SIG-M5 (cell line): ENCODE results near the gene CABP7.

Experiments
- DNase-seq: peaks from one replicate; lab custom pipeline; 2025; lab: John Stamatoyannopoulos, UW

Gene CABP7

DNA sequence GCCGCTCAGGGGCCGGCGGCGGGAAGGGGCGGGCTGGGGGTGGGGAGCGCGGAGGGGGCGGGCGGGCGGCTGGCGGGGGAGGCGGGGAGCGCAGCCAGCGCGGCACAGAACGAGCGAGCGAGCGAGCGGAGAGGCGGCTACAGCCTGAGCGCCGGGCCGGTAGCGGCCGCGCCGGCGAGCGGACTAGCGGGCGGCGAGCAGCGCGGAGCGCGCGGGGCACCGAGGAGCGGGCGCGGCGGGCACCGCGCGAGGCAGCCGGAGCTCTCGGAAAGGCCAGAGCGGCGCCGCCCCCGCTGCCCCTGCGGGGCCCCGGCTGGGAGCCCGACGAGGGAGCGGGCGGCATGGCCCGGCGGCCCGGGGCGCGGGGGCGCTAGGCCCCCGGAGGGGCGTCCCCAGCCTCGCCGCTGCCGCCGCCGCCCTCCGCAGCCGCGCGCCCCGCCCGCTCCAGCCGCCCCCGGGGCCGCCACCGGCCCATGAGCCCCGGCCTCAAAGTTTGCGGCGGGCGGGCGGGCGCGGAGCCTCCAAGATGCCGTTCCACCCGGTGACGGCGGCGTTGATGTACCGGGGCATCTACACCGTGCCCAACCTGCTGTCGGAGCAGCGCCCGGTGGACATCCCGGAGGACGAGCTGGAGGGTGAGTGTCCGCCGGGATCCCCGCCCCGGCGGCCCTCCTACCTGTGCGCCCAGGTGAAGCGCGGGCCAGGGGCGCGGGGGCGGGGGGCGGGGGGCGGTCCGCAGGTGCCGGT lies at the start of gene CABP7:
Gene CABP7, plus strand, starts transcription at position 105 of the 747 bp plus-strand sequence. Its CDS starts 422 bp downstream, at position 527.
- DNase-seq: no peak

GRCh38 chr22:29670626-29671025 lies 49.2 kb upstream of the CABP7 start:
- no peak for DNase-seq

- no peak for DNase-seq
Observed at GRCh38 chr22:29673361-29674066, 46.3 kb upstream of the CABP7 start.

DNA sequence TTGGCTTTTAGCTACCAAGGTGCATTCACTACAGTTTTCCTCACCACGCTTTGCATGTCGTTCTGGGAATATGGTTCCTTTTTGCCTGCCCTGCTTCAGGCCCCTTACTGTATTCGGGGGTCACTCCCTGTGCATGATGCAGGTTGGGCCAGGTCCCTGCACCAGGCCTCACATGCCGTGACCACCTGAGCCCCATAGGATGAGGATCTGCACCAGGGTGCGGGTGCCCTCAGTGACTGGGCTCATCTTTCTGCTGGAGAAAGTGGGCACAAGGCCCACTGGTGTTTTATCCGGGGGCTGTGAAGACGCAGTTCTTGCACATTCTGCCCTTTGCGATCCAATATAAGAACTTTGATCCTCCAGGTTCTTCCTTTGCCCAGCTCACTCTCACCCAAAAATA lies 45.7 kb upstream of the CABP7 start:
- DNase-seq: no peak

GRCh38 chr22:29679316-29679715 lies 40.5 kb upstream of the CABP7 start:
- DNase-seq: no peak

DNA sequence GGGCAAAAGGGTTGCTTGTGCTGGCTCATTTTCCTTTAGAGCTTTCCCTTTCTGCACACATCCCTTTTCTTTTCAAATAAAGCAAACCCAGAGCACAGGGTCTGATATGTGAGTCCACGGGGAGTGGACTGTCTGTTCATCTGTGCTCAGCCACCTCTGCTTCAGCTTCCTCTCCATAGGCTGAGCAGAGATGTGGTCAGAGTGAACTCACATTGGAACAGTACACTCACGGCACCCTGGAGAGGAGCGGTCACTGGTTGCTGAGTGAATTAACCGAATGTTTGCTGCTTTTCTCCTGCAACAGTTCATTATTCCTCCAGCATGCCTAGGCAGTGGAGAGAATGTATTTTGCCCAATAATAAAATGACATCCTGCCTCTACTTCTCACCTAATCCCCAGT lies 36.3 kb upstream of the CABP7 start:
- no peak for DNase-seq

DNA sequence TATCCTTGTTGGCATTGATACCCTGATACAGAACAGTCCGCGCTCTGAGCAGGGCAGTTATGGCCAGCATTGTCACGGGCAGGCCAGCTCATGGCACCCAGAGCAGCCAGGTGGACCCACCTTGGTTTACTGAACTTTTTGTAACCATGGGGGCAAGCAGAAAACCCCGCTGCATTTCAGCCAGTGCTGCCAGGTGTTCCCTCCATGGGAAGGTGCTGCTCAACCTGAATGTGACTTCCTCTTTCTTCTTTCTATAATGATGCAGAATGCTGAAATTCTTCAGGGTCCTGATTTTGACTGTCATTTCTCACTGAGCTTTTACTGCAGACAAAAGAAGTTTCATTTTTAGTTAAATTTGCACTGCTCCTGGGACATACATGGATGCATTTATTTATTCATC lies 35.6 kb upstream of the CABP7 start:
- no peak for DNase-seq

GRCh38 chr22:29689206-29689879 lies 30.5 kb upstream of the CABP7 start:
- no peak for DNase-seq

DNA sequence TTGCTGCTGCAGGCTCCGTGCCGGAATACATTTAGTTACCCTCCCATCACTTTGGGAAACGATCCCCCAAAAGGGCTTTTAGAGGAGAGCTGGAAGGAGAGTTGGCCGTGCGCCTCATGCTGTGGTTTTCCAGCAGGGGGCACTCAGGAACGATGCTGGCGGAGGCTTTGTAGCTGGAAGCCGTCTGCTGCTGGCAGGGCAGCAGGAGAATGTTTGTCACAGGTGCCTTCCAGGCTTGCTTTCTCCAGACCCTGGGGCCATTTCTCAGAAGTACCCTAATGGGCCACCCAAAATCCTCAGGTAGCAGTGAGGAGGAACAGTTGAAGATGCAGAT lies 30.0 kb upstream of the CABP7 start:
- DNase-seq: no peak

DNA sequence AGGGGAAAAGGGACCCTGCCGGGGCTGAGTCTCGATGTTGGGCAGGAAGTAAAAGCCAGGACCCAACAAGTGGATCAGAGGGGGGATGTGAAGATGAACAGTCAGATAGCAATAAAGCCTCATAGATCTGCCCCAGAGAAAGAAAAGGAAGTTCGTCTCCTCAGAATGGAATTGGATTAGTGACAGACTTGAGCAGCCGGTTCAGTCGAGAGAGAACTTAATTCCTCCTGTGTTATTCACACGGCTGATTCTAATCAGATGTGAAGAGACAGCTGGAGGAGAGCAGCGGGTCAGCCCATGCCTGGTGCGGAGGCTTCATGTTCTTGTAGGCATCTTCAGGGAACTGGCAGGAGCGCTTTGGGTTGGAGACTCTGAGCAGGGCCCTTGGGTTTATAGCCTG lies 29.3 kb upstream of the CABP7 start:
- DNase-seq: no peak

GRCh38 chr22:29691636-29692326 lies 28.0 kb upstream of the CABP7 start:
- no peak for DNase-seq

DNA sequence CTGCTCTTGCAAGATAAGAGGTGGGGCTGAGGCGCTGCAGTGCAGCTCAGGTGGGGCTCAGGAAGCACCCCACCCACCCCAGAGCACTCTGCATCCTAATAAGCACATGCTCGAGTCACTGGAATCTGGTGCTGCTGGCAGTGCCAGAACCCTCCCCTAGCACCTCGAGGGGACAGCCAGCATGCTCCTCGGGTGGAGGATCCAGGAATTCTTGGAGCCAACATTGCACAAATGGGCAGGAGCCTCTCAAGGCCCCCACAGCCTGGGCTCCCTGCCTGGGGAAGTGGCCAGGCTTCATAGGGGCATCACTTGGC lies 27.5 kb upstream of the CABP7 start:
- no peak for DNase-seq

DNA sequence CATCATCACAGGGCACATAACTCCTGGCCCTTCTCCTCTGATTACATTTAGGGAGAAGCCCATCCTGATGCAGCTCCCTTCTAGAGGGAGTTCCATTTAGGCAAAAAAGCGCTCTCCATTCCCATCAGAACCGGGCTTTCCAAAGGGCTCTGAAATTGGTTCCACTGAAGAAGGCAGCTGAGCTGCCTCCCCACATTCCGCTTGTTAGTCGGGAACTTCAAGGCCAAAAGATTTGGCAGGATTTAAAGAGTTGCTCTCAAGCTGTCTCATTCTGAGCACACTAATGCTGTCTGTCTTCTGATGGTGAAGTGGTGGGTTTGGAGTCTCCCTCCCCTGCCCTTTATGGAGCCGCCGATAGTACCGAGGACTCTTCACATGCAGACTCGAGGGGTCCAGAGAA lies 26.6 kb upstream of the CABP7 start:
- DNase-seq: no peak

GRCh38 chr22:29693671-29694070 lies 26.1 kb upstream of the CABP7 start:
- DNase-seq: no peak

- no peak for DNase-seq
Observed at GRCh38 chr22:29695129-29695926, 24.5 kb upstream of the CABP7 start.

DNA sequence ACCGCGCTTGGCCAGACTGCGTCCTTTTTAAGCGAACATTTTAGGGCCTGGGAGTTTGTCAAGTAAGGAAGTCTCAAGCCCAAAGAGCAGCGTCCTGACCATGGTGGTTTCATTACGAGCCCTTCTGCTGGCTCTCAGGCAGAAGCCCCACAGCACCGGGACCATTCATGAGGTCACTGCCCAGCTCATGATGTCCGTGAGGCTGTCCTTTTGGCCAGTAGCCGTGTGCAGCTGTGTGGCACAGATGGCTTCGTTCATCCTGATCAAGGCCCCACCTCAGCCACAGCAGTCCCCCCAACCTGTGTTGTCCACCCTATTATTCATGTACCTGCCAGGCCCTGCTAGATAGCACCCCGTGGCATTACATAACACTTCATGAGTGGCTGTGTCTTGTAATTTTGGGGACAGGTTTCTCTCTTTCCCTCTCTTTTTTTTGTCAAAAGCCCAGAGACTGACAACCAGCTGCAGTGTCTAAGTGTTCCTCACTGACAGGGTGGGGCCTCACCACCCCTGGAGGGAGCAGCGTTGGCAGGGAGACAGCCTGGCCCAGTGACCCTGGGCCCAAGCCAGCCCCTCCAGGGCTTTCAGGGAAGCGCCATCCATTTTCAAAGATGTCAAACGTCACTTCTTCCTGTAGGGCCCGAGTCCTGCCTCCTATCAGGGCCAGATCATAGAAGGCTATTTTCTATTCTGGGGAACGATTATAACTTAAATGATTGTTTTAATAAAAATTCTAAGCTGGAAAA lies 21.8 kb upstream of the CABP7 start:
- DNase-seq: no peak

- no peak for DNase-seq
Observed at GRCh38 chr22:29700206-29700899, 19.4 kb upstream of the CABP7 start.

GRCh38 chr22:29700900-29701154 lies 19.0 kb upstream of the CABP7 start:
- no peak for DNase-seq

DNA sequence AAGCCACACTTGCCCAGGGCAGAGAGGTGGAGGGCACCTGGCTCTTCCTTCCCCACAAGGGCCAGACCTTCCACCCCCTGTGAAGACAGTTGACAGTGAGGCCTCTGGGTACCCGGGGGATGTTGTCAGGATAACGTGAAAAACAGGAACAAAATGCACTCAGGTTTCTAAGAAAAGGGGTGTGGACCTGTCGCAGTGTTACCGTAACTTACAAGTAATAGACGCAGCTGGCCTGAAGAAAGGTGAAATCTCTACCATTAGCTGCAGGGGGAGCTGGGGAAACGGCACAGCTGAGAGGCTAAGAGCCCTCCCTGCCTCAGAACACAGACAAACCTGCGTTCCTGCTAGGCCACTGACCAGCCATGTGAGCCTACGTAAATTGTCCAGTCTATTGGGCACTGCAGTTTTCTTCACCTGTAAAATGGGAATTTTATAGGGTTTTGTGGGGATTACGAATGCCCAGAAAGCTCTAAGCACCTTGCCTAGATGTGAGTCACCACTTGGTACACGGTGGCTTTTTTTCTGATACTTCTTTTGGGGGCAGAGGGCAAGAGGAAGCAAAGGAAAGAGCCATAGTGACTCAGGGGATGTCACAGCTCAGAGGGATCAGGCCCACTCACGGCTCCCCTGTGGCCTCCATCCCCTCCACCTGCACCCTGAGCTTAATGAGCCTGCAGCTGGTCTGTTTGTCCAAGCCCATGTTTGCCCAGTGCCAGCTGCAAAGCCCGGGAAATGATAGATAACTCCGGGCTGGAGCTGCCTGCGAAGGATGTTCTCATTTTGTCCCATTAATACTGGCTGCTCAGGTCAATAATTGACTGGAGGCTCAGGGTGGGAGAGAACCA lies 18.4 kb upstream of the CABP7 start:
- DNase-seq: no peak
